CD14-positive monocyte (primary cell): Measurements from ENCODE around the gene CENPK. TPM values are rescaled to one million over a fixed set of nuclear protein-coding genes. Genes with fewer than 3 reads are reported as not detected.

Experiments
- DNase-seq, 3 donors: peaks; one replicate each; pipeline ENCODE4 v3.0.0-alpha.2; 2011 to 2022
- H2AFZ ChIP-seq: 2 replicates; pipeline ENCODE4 v1.6.0; 2012; ENCODE audit warnings: mild to moderate bottlenecking, low read depth, low read length, inconsistent platforms; ENCODE audit not compliant: insufficient read depth, poor library complexity, severe bottlenecking
- H3K27ac ChIP-seq, 2 donors: 1 replicate in 1 of 2; 2 replicates in 1 of 2; pipeline ENCODE4 v1.5.1; 2012 to 2013; ENCODE audit warnings: low read length in 2 of 2, control low read depth in 1 of 2, inconsistent platforms in 1 of 2, low read depth in 1 of 2, mild to moderate bottlenecking in 1 of 2
- H3K27me3 ChIP-seq, 2 donors: one replicate each; pipeline versions ENCODE4 v1.6.0 to v1.6.1; 2011 to 2013; ENCODE audit warnings: low read length in 2 of 2; ENCODE audit not compliant: control insufficient read depth in 2 of 2, insufficient read depth in 2 of 2
- H3K36me3 ChIP-seq, 2 donors: replicated peaks in 1 of 2; 1 replicate in 1 of 2; 2 replicates in 1 of 2; pipeline versions ENCODE4 v1.5.1 to v1.6.1; 2012 to 2013; ENCODE audit warnings: low read length in 2 of 2, control low read depth in 1 of 2, inconsistent platforms in 1 of 2, mild to moderate bottlenecking in 1 of 2; ENCODE audit not compliant: insufficient read depth in 2 of 2, control insufficient read depth in 1 of 2
- H3K4me1 ChIP-seq, 2 donors: 1 replicate in 1 of 2; 2 replicates in 1 of 2; pipeline versions ENCODE4 v1.5.1 to v1.6.1; 2012 to 2013; ENCODE audit warnings: low read length in 2 of 2, control low read depth in 1 of 2, inconsistent platforms in 1 of 2, mild to moderate bottlenecking in 1 of 2, moderate library complexity in 1 of 2; ENCODE audit not compliant: insufficient read depth in 2 of 2, control insufficient read depth in 1 of 2
- H3K4me2 ChIP-seq: replicated peaks from 2 replicates; pipeline ENCODE3; 2012; ENCODE audit warnings: low read length, moderate library complexity, mild to moderate bottlenecking; ENCODE audit not compliant: poor library complexity, severe bottlenecking; ENCODE audit errors: extremely low read depth
- H3K4me3 ChIP-seq, 3 experiments: fragments of 200-600 bp in 1 of 3; sonication (generic) in 1 of 3; replicated peaks in 1 of 3; 1 replicate in 2 of 3; 2 replicates in 1 of 3; pipeline ENCODE4 v1.5.1; 2011 to 2013; ENCODE audit warnings: low read length in 3 of 3, mild to moderate bottlenecking in 3 of 3, control low read depth in 2 of 3, low read depth in 2 of 3, inconsistent platforms in 1 of 3, moderate library complexity in 1 of 3
- H3K79me2 ChIP-seq: 2 replicates; pipeline ENCODE4 v1.6.0; 2012; ENCODE audit warnings: mild to moderate bottlenecking, control low read depth, inconsistent platforms, low read length, moderate library complexity; ENCODE audit not compliant: insufficient read depth
- H3K9ac ChIP-seq: 2 replicates; pipeline ENCODE4 v1.6.0; 2017; ENCODE audit warnings: low read length, mild to moderate bottlenecking; ENCODE audit not compliant: insufficient read depth, poor library complexity, severe bottlenecking
- H3K9me3 ChIP-seq, 2 donors: replicated peaks in 1 of 2; 1 replicate in 1 of 2; 2 replicates in 1 of 2; pipeline versions ENCODE4 v1.5.1 to v1.6.1; 2012 to 2013; ENCODE audit warnings: low read length in 2 of 2, control low read depth in 1 of 2; ENCODE audit not compliant: control insufficient read depth in 1 of 2, insufficient read depth in 1 of 2
- H4K20me1 ChIP-seq: 2 replicates; pipeline ENCODE4 v1.6.0; 2012; ENCODE audit warnings: mild to moderate bottlenecking, low read length, control low read depth, moderate library complexity; ENCODE audit not compliant: insufficient read depth
- H3K27ac Mint-ChIP-seq, 7 donors: one replicate each; pipeline ENCODE4 v1.8.0; 2020; ENCODE audit warnings: mild to moderate bottlenecking in 7 of 7, mixed read lengths in 7 of 7, moderate library complexity in 6 of 7, inconsistent platforms in 2 of 7
- H3K27me3 Mint-ChIP-seq, 3 donors: one replicate each; pipeline ENCODE4 v1.8.0; 2021 to 2022; ENCODE audit warnings: low read depth in 3 of 3, mild to moderate bottlenecking in 3 of 3, mixed read lengths in 3 of 3, moderate library complexity in 3 of 3, inconsistent platforms in 1 of 3
- H3K36me3 Mint-ChIP-seq, 2 donors: one replicate each; pipeline ENCODE4 v1.8.0; 2020; ENCODE audit warnings: mixed read lengths in 2 of 2, inconsistent platforms in 1 of 2, mild to moderate bottlenecking in 1 of 2
- H3K4me1 Mint-ChIP-seq: one replicate; pipeline ENCODE4 v1.8.0; 2020; ENCODE audit warnings: mild to moderate bottlenecking, mixed read lengths
- H3K4me3 Mint-ChIP-seq, 2 donors: one replicate each; pipeline ENCODE4 v1.8.0; 2020; ENCODE audit warnings: mild to moderate bottlenecking in 2 of 2, mixed read lengths in 2 of 2, moderate library complexity in 1 of 2
- H3K9me3 Mint-ChIP-seq, 7 donors: one replicate each; pipeline ENCODE4 v1.8.0; 2020 to 2022; ENCODE audit warnings: mixed read lengths in 7 of 7, mild to moderate bottlenecking in 6 of 7, moderate library complexity in 6 of 7, inconsistent platforms in 2 of 7
- WGBS: methylation state at CpG from one replicate; pipeline ENCODE4 v1.1.5; 2013; ENCODE audit warnings: missing lambda C conversion rate; ENCODE audit not compliant: insufficient coverage; 5-methylcytosine and 5-hydroxymethylcytosine counted together
- intact Hi-C, 2 donors: fragments of 100-400 bp; cut with micrococcal nuclease; formaldehyde crosslinking; loops; one replicate each; pipeline versions ENCODE4 v1.15.0 to v1.15.1; 2023
- polyA plus RNA-seq, 3 donors: library from polyadenylated mRNA; depleted of rRNA in 1 of 3; unstranded in 2 of 3; stranded (reverse) in 1 of 3; fragments of 300-500 nt in 2 of 3; fragments of >200 nt in 1 of 3; fragmentation: Illumina TruSeq in 2 of 3; gene quantifications; 1 replicate in 2 of 3; 2 replicates in 1 of 3; pipeline ENCODE4 v1.2.3, GENCODE V29; 2012 to 2021
- TF ChIP-seq, protein P1 (sequence below): fragments of 200-600 bp; IDR thresholded peaks from one replicate; pipeline ENCODE4 v1.8.0; 2022; ENCODE audit warnings: antibody characterized with exemption, mild to moderate bottlenecking

The CENPK gene
- polyA plus RNA-seq, 3 donors: 0.27 to 1.8 (median 0.83) TPM

DNA sequence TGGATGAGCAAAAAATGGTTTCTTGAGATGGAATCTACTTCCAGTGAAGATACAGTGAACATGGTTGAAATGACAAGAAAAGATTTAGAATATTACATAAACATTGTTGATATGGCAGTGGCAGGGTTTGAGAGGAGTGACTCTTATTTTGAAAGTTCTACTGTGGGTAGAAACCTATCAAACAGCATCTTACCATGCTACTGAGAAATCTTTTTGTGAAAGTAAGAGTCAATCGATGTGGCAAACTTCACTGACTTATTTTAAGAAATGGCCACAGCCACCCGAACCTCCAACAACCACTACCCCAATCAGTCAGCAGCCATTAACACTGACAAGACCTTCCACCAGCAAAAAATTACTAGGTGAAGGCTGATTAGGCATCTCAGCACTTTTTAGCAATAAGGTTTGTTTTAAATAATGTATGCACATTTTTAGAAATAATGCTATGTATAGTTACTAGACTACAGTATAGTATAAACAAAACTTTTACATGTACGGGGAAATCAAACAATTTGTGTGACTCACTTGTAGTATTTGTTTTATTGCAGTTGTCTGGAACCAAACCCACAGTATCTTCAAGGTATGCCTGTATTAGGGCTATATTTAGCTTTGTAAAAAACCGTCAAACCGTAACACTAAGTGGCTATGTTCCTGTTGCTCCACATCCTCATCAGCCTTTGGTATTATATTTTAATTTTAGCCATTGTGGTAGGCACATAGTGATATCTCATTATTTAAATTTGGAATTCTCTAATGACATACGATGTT lies 50.6 kb downstream of the CENPK start:
- Histone ChIP-seq H3K4me2 (no peak overlapping the region), H2AFZ (no peak overlapping the region), H3K4me3 (no peak overlapping the region), H3K36me3 (no peaks in the 10 kb centered on the region), H3K79me2 (no peaks in the 10 kb centered on the region), H3K27ac (no peak overlapping the region), H3K9ac (no peak overlapping the region), H3K9me3 (no peaks in the 10 kb centered on the region), H3K4me1 (no peaks in the 10 kb centered on the region), H3K27me3 (no peaks in the 10 kb centered on the region), H4K20me1 (no peaks in the 10 kb centered on the region)
- Mint-ChIP-seq H3K9me3 (no peaks in the 10 kb centered on the region), H3K27me3 (peaks cover 0 to 1% (median 0%) of the 10 kb centered on the region in 3 donors), H3K4me3 (no peak overlapping the region), H3K4me1 (no peaks in the 10 kb centered on the region), H3K27ac (no peak overlapping the region), H3K36me3 (peaks cover 4 to 5% of the 10 kb centered on the region in 2 donors)
- intact Hi-C loops: no loop called here
- TF ChIP-seq, protein P1, sequence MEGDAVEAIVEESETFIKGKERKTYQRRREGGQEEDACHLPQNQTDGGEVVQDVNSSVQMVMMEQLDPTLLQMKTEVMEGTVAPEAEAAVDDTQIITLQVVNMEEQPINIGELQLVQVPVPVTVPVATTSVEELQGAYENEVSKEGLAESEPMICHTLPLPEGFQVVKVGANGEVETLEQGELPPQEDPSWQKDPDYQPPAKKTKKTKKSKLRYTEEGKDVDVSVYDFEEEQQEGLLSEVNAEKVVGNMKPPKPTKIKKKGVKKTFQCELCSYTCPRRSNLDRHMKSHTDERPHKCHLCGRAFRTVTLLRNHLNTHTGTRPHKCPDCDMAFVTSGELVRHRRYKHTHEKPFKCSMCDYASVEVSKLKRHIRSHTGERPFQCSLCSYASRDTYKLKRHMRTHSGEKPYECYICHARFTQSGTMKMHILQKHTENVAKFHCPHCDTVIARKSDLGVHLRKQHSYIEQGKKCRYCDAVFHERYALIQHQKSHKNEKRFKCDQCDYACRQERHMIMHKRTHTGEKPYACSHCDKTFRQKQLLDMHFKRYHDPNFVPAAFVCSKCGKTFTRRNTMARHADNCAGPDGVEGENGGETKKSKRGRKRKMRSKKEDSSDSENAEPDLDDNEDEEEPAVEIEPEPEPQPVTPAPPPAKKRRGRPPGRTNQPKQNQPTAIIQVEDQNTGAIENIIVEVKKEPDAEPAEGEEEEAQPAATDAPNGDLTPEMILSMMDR: no peak
- DNase-seq: no peak
- WGBS: no CpG with 5 or more reads among the region's 6 CpGs

DNA sequence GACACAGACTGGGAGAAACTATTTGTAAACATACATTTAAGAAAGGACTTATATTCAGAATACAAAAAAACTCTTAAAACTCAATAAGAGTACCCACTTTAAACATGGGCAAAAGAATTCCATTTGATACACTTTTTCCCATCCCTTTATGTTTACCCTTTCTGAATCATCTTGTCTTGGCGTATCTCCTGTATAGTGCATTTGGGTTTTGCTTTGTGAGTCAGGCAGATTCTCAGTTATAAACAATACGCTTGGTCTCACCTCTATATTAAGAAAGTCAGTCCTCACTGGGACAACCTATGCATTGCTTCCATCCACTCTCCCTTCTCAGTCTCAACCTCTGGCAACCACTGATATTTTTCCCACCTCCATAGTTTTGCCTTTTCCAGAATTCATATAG lies 54.0 kb downstream of the CENPK start:
- Mint-ChIP-seq H3K27me3 (peaks cover 0 to 1% (median 0%) of the 10 kb centered on the region in 3 donors), H3K4me1 (no peaks in the 10 kb centered on the region), H3K36me3 (no peaks in the 10 kb centered on the region), H3K9me3 (no peaks in the 10 kb centered on the region), H3K27ac (no peak overlapping the region), H3K4me3 (no peak overlapping the region)
- Histone ChIP-seq H2AFZ (no peak overlapping the region), H3K4me1 (no peaks in the 10 kb centered on the region), H3K27me3 (no peaks in the 10 kb centered on the region), H3K79me2 (no peaks in the 10 kb centered on the region), H3K36me3 (no peaks in the 10 kb centered on the region), H4K20me1 (no peaks in the 10 kb centered on the region), H3K4me3 (no peak overlapping the region), H3K4me2 (no peak overlapping the region), H3K9ac (no peak overlapping the region), H3K27ac (no peak overlapping the region), H3K9me3 (no peaks in the 10 kb centered on the region)
- TF ChIP-seq, protein P1: no peak
- intact Hi-C loops: no loop called here
- no peak for DNase-seq
- 100% methylated on average over 1 of the region's 2 CpGs for WGBS
